Astrocyte of the cerebellum (primary cell): ENCODE results near the gene COL6A1.
"Not testable (repeated sequence)": the region's sequence is repeated elsewhere in the genome, so short reads cannot be mapped to it uniquely, and the experiment has no call there.

Experiments
- DNase-seq: peaks from one replicate; pipeline ENCODE4 v3.0.0-alpha.2; 2011; ENCODE audit warnings: low read depth
- H3K4me3 ChIP-seq: 2 replicates; pipeline ENCODE4 v1.5.1; 2011; ENCODE audit warnings: mild to moderate bottlenecking, low read depth, low read length, moderate library complexity
- CTCF ChIP-seq: IDR thresholded peaks from 2 replicates; pipeline ENCODE4 v1.5.1; 2012; ENCODE audit warnings: low read length, low read depth, moderate library complexity, mild to moderate bottlenecking; ENCODE audit errors: missing control alignments
- in situ Hi-C: cut with HindIII; loops from 2 replicates; pipeline ENCODE4 v1.10.0; 2017; ENCODE audit warnings: low sequenced_read_pairs

Gene COL6A1

GRCh38 chr21:45957981-45958600 is 23.5 kb upstream of the COL6A1 start:
- H3K4me3 ChIP-seq, result no peak overlapping the region
- DNase-seq, result no peak
- in situ Hi-C loops, result loop anchor here (10.0 kb wide), 1 partner anchor 157 kb away; no protein-coding TSS in a partner anchor
- TF ChIP-seq CTCF, result no peak

- DNase-seq, result no peak
- no peak overlapping the region for H3K4me3 ChIP-seq
- in situ Hi-C loops, result loop anchor here (10.0 kb wide), 1 partner anchor 156 kb away; no protein-coding TSS in a partner anchor
- TF ChIP-seq CTCF, result no peak
These were observed 22.4 kb upstream of the COL6A1 start for GRCh38 chr21:45959182-45959581.

GRCh38 chr21:45959779-45960390 is 21.7 kb upstream of the COL6A1 start:
- DNase-seq, result no peak
- in situ Hi-C loops, result loop anchor here (10.0 kb wide), 1 partner anchor 155 kb away; no protein-coding TSS in a partner anchor
- H3K4me3 ChIP-seq, result no peak overlapping the region
- no peak for TF ChIP-seq CTCF

- in situ Hi-C loops, H3K4me3 ChIP-seq, DNase-seq: not testable (repeated sequence)
These were observed 20.2 kb upstream of the COL6A1 start for GRCh38 chr21:45961408-45961807.

- no peak for DNase-seq
- H3K4me3 ChIP-seq, result no peak overlapping the region
- no peak for TF ChIP-seq CTCF
- in situ Hi-C loops, result no loop called here
These were observed 18.9 kb upstream of the COL6A1 start for GRCh38 chr21:45962531-45963231.

GRCh38 chr21:45963232-45963570 is 18.4 kb upstream of the COL6A1 start:
- in situ Hi-C loops, result no loop called here
- no peak overlapping the region for H3K4me3 ChIP-seq
- TF ChIP-seq CTCF, result no peak
- no peak for DNase-seq

- in situ Hi-C loops, result no loop called here
- no peak for TF ChIP-seq CTCF
- no peak for DNase-seq
- H3K4me3 ChIP-seq, result no peak overlapping the region
These were observed 16.9 kb upstream of the COL6A1 start for GRCh38 chr21:45964649-45965048.
